ENCODE measurements around the gene ITPA. TPM values are rescaled to one million over a fixed set of nuclear protein-coding genes. Genes with fewer than 3 reads are reported as not detected.
"Not testable (repeated sequence)": the region's sequence is repeated elsewhere in the genome, so short reads cannot be mapped to it uniquely, and the experiment has no call there.

Gene ITPA
- total RNA-seq, 2 donors from 2014 or later, result 45.0 to 85.6 TPM

- H3K9me3 Mint-ChIP-seq; H3K4me3 Mint-ChIP-seq; H3K4me1 Mint-ChIP-seq; H3K27me3 Mint-ChIP-seq; H3K27ac Mint-ChIP-seq; ATAC-seq (replicated peaks): not testable (repeated sequence)
- H3K36me3 Mint-ChIP-seq (ENCODE audit: low read depth), result peaks cover 41% of the 10 kb centered on the region
Measured at GRCh38 chr20:3187861-3188260, 21.4 kb upstream of the ITPA start.

GRCh38 chr20:3188823-3189413 is 20.4 kb upstream of the ITPA start:
- no peaks in the 10 kb centered on the region for H3K9me3 Mint-ChIP-seq
- H3K36me3 Mint-ChIP-seq (ENCODE audit: low read depth), result peaks cover 52% of the 10 kb centered on the region
- H3K27ac Mint-ChIP-seq, result peak overlapping the region; percentile 14
- no peaks in the 10 kb centered on the region for H3K4me1 Mint-ChIP-seq
- H3K27me3 Mint-ChIP-seq, result no peaks in the 10 kb centered on the region
- no peak overlapping the region for H3K4me3 Mint-ChIP-seq
- ATAC-seq (replicated peaks), result peak; percentile 44

- Mint-ChIP-seq H3K36me3 (ENCODE audit: low read depth) (peaks cover 59% of the 10 kb centered on the region), H3K4me3 (no peak overlapping the region), H3K9me3 (no peaks in the 10 kb centered on the region), H3K27ac (peak overlapping the region; percentile 14), H3K4me1 (no peaks in the 10 kb centered on the region), H3K27me3 (no peaks in the 10 kb centered on the region)
- ATAC-seq (replicated peaks), result no peak
Measured at GRCh38 chr20:3189561-3190131, 19.7 kb upstream of the ITPA start.

- Mint-ChIP-seq H3K4me3 (no peak overlapping the region), H3K27ac (peak overlapping the region; percentile 8), H3K36me3 (ENCODE audit: low read depth) (peaks cover 70% of the 10 kb centered on the region), H3K27me3 (no peaks in the 10 kb centered on the region), H3K4me1 (peaks cover 4% of the 10 kb centered on the region), H3K9me3 (no peaks in the 10 kb centered on the region)
- ATAC-seq (replicated peaks), result no peak
Measured at GRCh38 chr20:3190681-3191111, 18.6 kb upstream of the ITPA start.

DNA sequence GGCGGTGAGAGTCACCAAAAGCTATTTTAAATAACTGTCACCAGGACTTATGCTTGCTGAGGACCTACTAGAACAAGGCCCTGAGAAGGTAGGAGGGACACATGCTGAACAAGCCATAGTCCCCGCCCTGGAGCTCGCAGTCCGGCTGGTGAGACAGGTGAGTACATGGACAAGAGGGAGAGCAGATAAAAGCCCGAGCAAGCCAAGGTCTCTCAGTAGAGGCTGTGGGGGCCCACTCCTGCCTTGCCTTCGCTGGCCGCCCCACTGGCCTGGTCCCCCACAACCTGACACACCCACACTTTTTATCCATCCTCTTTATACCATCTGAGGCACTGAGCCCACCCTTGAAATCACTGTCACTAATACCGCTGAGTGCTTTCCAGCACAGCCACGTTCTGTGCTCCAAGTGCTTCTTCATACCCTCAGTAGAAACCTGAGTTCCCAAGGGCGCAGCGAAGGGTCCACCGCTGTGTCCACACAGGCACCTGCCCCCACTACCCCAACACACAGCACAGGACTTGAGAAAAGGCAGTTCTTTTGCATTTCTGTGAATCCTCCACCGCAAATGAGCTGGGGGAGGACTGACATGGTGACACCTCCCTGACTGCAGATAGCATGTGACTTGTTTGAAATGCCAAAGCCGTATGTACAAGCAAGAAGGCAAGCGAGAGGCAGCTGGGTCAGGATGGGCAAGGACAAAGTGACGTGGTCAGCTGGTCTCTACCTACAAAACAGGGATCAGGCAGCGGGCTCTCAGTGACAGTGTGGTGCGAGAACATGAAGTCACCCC is 16.9 kb upstream of the ITPA start:
- Mint-ChIP-seq H3K4me3 (no peak overlapping the region), H3K4me1 (peaks cover 9% of the 10 kb centered on the region), H3K27me3 (no peaks in the 10 kb centered on the region), H3K36me3 (ENCODE audit: low read depth) (peaks cover 87% of the 10 kb centered on the region), H3K9me3 (no peaks in the 10 kb centered on the region), H3K27ac (no peak overlapping the region)
- ATAC-seq (replicated peaks), result no peak

- H3K4me1 Mint-ChIP-seq, result peaks cover 9% of the 10 kb centered on the region
- H3K9me3 Mint-ChIP-seq, result no peaks in the 10 kb centered on the region
- H3K36me3 Mint-ChIP-seq (ENCODE audit: low read depth), result peaks cover 100% of the 10 kb centered on the region
- no peak overlapping the region for H3K4me3 Mint-ChIP-seq
- no peak overlapping the region for H3K27ac Mint-ChIP-seq
- no peak for ATAC-seq (replicated peaks)
- no peaks in the 10 kb centered on the region for H3K27me3 Mint-ChIP-seq
Measured at GRCh38 chr20:3193806-3194616, 15.3 kb upstream of the ITPA start.

DNA sequence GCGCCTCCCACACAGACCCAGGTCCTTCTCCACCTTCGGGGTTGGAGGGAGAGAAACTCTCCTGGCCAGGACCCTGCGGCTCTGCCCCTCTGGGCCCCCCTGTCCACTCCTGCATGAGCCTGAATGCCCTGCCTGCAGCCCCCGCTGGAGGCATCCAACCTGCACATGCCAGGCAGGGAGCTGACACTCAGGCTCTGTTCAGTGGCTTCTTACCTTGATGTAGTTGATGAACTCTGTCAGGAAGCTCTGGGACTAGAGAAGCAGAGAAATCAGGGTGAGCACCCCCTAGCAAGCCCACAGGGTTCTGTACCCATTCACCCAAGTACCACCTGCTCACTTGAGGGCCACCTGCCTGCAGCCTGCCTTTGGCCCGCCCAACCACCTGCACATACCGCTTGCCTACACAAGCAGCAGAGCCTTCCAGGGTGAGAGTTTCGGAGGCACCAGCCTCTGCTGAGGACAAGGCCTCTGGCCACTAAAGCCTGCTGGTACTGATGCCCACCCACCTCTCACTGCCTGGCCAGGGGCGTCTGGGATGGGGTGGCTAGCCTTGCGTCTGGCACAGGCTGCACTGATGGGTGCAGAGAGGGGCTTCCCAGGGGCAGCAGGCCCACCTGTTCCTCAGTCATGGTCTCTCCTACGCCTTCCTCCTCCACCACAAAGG is 14.5 kb upstream of the ITPA start:
- no peak overlapping the region for H3K4me3 Mint-ChIP-seq
- no peak for ATAC-seq (replicated peaks)
- peak overlapping the region; percentile 70 for H3K27ac Mint-ChIP-seq
- no peaks in the 10 kb centered on the region for H3K9me3 Mint-ChIP-seq
- H3K4me1 Mint-ChIP-seq, result peaks cover 9% of the 10 kb centered on the region
- no peaks in the 10 kb centered on the region for H3K27me3 Mint-ChIP-seq
- H3K36me3 Mint-ChIP-seq (ENCODE audit: low read depth), result peaks cover 100% of the 10 kb centered on the region

DNA sequence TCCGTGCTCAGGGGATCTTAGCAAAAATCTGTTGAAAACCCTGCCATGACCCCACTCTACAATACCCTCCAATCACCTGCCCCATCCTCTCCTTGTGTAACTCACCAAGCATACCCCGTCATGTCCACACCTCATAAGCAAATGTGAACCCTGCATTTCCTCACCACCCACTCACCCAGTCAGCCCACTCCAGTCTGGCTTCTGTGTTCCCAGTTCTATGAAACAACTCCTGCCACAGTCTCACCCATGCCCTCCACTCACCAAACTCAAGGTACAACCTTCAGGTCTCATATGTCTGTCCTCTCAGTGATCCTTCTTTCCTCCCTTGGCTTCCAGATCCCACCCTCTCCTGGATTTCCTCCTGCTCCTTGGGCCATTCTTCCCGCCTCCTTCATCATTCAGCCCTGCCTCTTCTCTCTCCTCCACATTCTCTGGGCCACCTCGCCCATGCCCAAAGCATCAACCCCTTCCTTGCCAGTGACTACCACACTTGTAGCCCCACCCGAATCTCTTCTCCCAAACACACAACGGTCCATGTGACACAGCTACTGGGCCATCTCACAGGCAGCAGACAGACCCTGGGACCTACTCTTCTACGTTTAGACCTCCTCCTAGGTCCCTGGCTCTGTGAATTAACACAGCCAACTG is 13.6 kb upstream of the ITPA start:
- ATAC-seq (replicated peaks), result no peak
- H3K4me3 Mint-ChIP-seq, result no peak overlapping the region
- no peaks in the 10 kb centered on the region for H3K9me3 Mint-ChIP-seq
- H3K4me1 Mint-ChIP-seq, result peaks cover 9% of the 10 kb centered on the region
- H3K27me3 Mint-ChIP-seq, result no peaks in the 10 kb centered on the region
- H3K27ac Mint-ChIP-seq, result peak overlapping the region; percentile 70
- peaks cover 100% of the 10 kb centered on the region for H3K36me3 Mint-ChIP-seq (ENCODE audit: low read depth)

DNA sequence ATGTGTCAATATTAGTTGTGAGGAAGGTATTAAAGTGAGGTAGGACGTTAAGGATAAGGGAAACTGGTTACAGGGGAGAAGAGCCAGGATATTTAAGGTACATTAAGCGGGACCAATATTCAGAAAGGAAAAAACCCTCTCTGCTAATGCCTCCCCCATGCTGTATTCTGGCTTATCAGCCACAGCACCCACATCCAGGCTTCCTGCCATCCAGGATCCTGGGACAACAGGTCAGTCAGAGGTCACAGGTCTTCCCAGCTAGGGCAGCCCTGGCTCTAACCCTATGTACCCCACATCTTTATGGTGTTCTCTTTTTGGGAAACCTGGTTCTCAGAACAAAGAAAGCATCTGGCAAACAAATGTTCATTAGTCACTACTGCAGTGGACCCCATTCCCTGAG is 10.1 kb upstream of the ITPA start:
- H3K27me3 Mint-ChIP-seq, result no peaks in the 10 kb centered on the region
- H3K4me1 Mint-ChIP-seq, result peaks cover 9% of the 10 kb centered on the region
- H3K4me3 Mint-ChIP-seq, result no peak overlapping the region
- H3K9me3 Mint-ChIP-seq, result no peaks in the 10 kb centered on the region
- ATAC-seq (replicated peaks), result no peak
- peaks cover 95% of the 10 kb centered on the region for H3K36me3 Mint-ChIP-seq (ENCODE audit: low read depth)
- H3K27ac Mint-ChIP-seq, result peak overlapping the region; percentile 6

DNA sequence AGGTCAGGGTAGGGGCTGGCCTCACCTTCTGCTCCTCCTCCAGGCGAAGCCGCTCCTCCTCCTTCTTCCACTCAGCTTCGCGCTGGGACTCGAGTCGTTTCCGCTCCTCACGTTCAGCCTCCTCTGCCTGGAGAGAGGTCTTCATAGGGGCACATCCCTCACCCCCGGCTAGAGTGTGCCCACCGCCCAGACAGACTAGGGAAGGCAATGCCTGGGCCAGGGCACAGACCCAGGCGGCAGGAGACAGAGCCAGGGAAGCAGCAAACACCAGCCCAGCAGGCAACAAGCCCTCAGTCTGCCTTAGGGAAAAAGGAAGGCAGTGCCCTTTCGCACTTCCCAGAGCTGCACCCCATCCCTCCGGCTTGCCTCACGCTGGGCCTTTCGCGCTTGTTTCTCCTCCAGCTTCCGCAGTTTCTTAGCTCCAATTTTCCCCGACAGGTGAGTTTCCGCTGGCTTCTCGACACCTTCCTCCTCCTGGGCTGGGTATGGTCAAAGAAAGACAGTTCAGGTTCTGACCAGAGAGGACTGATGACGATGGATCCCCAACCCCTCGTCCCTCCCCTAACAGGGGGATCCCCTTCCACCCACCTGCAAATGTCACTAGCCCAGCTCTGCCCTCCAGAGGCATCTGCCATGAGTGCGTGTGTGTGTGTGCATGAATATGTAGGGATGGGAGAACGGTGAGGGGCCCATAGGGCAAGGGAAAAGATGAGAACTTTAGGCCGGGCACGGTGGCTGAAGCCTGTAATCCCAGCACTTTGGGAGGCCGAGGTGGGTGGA is 9.1 kb upstream of the ITPA start:
- no peaks in the 10 kb centered on the region for H3K27me3 Mint-ChIP-seq
- no peaks in the 10 kb centered on the region for H3K9me3 Mint-ChIP-seq
- H3K36me3 Mint-ChIP-seq (ENCODE audit: low read depth), result peaks cover 87% of the 10 kb centered on the region

DNA sequence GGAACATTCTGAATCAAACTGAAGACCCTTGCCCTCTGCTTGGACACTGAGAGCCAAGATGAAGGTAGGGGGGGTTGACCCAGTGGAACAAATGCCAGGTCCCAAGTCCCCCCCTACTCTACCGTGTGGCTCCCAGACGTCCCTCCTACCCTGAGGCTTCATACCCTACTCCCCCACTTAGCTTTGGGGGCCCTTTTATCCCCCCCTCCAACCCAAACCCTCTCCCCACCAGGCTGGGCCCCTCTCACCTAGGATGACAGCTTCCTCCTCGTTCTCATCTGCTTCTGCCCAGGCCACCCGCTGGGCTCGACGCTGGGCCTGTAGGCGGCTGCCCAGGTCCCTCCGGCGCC is 6.4 kb upstream of the ITPA start:
- Mint-ChIP-seq H3K9me3 (no peaks in the 10 kb centered on the region), H3K36me3 (ENCODE audit: low read depth) (peaks cover 60% of the 10 kb centered on the region), H3K27me3 (no peaks in the 10 kb centered on the region), H3K27ac (peak overlapping the region; percentile 99), H3K4me3 (peak overlapping the region; percentile 94), H3K4me1 (peaks cover 5% of the 10 kb centered on the region)
- no peak for ATAC-seq (replicated peaks)

More for the DNA sequence above, 9.1 kb upstream of the ITPA start:
- peak overlapping the region; percentile 6 for H3K27ac Mint-ChIP-seq
- no peak for ATAC-seq (replicated peaks)
- peaks cover 14% of the 10 kb centered on the region for H3K4me1 Mint-ChIP-seq
- no peak overlapping the region for H3K4me3 Mint-ChIP-seq

DNA sequence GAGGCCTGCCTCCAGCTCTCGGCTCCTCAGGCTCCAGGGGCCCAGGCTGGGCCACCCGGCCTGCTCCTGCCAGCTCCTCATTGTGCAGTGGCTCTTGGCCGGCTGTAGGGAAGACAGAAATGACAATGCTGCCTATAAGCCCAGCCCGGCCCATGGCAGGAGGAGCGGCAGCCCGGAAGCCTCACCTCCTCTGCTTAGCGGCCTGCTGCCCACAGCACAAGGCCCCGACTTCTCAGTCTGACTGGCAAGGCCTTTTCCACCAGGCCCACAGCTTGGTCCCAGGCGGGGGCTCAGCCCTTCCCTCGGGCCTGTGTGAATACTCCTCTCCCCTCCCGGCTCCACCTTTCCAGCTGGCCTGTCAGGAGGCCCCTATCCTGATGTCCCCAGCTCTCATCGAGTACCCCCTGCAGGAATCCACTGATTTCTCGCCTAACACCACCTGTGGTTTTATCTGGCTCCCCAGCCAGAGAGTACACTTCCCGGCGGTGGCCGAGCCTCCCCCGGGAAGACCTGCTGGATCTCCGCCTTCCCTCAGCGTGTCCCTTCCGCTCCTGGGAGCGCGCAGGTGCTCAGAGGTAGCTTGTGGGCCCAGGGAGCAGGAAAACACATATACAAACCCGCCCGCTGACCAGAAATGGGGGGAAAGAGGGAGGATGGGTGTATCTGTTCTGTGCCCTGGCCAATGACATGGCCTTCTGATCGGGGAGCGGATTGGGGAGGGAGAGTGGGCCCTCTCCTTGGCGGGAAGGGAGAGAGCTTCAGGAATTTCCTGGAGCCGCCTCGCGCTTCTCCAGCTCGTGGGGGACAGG is 5.8 kb upstream of the ITPA start:
- peak; percentile 41 for ATAC-seq (replicated peaks)
- no peaks in the 10 kb centered on the region for H3K27me3 Mint-ChIP-seq
- peaks cover 54% of the 10 kb centered on the region for H3K36me3 Mint-ChIP-seq (ENCODE audit: low read depth)

More for the DNA sequence above, 5.8 kb upstream of the ITPA start:
- H3K9me3 Mint-ChIP-seq, result no peaks in the 10 kb centered on the region
- H3K4me3 Mint-ChIP-seq, result peak overlapping the region; percentile 94
- peaks cover 5% of the 10 kb centered on the region for H3K4me1 Mint-ChIP-seq
- peak overlapping the region; percentile 99 for H3K27ac Mint-ChIP-seq

Data from activated T-helper 17 cell treated with anti-CD3 and anti-CD28 coated beads, Interleukin-2, amount 50 U/mL, for 72 hours (primary cell).